HG02798 (cell line): ENCODE measurements around the gene ZNF568.
A peak's percentile ranks its signal among the peaks of the same experiment; 100 is the strongest.

Source experiments
- ATAC-seq: cut with Tn5 transposase; IDR thresholded peaks from one replicate; pipeline ENCODE4 v1.9.1; 2021; ENCODE audit warnings: mild to moderate bottlenecking; ENCODE audit not compliant: unreplicated experiment, poor library complexity

Gene ZNF568

GRCh38 chr19:36915992-36916830, at the start of gene ZNF568, which contains the start of gene ZNF829:
TSS of gene ZNF568 (plus strand) at chr19:36916332. CDS start at chr19:36922771, 6,439 bp downstream.
TSS of gene ZNF829 (minus strand) at chr19:36916291. CDS start at chr19:36915167, 1,124 bp downstream.
- ATAC-seq: peak; percentile 93

GRCh38 chr19:36876993-36877938, 38.9 kb upstream of the ZNF568 start:
- ATAC-seq: no peak

GRCh38 chr19:36891768-36892357, 24.3 kb upstream of the ZNF568 start:
- no peak for ATAC-seq

GRCh38 chr19:36894849-36895383, 21.2 kb upstream of the ZNF568 start:
- no peak for ATAC-seq

GRCh38 chr19:36898422-36898821, 17.7 kb upstream of the ZNF568 start:
- ATAC-seq: no peak

- ATAC-seq: no peak
Observed at GRCh38 chr19:36916991-36917390, 859 bp downstream of the ZNF568 start.

- ATAC-seq: no peak
Observed at GRCh38 chr19:36918090-36918489, 2.0 kb downstream of the ZNF568 start.

- no peak for ATAC-seq
Observed at GRCh38 chr19:36931684-36932083, 15.6 kb downstream of the ZNF568 start.

GRCh38 chr19:36939153-36939552, 23.0 kb downstream of the ZNF568 start:
- no peak for ATAC-seq

GRCh38 chr19:36950335-36951119, 34.4 kb downstream of the ZNF568 start:
- no peak for ATAC-seq

- ATAC-seq: no peak
Observed at GRCh38 chr19:36962346-36962745, 46.2 kb downstream of the ZNF568 start.

- ATAC-seq: no peak
Observed at GRCh38 chr19:36963280-36963679, 47.1 kb downstream of the ZNF568 start.

- ATAC-seq: peak; percentile 16
Observed at GRCh38 chr19:36972571-36972970, 56.4 kb downstream of the ZNF568 start.

GRCh38 chr19:36973021-36973843, 57.1 kb downstream of the ZNF568 start:
- ATAC-seq: peak; percentile 87

GRCh38 chr19:36973844-36974195, 57.7 kb downstream of the ZNF568 start:
- no peak for ATAC-seq

- no peak for ATAC-seq
Observed at GRCh38 chr19:36986131-36986530, 70.0 kb downstream of the ZNF568 start.

GRCh38 chr19:36986601-36987000, 70.5 kb downstream of the ZNF568 start:
- ATAC-seq: no peak

- ATAC-seq: no peak
Observed at GRCh38 chr19:36987091-36987490, 71.0 kb downstream of the ZNF568 start.
